Daoy (cell line): ENCODE results near the gene AKAP11. TPM values are rescaled to one million over a fixed set of nuclear protein-coding genes. Genes with fewer than 3 reads are reported as not detected.

Experiments used
- DNase-seq: peaks from one replicate; pipeline ENCODE4 v3.0.0-alpha.2; 2015; ENCODE audit warnings: low read depth
- total RNA-seq: library from RNA; depleted of rRNA; stranded (reverse); fragments of >200 nt; shearing (Covaris generic); gene quantifications from 2 replicates; pipeline ENCODE4 v1.2.3, GENCODE V29; 2014

AKAP11 gene
- total RNA-seq, 1 experiment from 2014 or later = 7.2 TPM

DNA sequence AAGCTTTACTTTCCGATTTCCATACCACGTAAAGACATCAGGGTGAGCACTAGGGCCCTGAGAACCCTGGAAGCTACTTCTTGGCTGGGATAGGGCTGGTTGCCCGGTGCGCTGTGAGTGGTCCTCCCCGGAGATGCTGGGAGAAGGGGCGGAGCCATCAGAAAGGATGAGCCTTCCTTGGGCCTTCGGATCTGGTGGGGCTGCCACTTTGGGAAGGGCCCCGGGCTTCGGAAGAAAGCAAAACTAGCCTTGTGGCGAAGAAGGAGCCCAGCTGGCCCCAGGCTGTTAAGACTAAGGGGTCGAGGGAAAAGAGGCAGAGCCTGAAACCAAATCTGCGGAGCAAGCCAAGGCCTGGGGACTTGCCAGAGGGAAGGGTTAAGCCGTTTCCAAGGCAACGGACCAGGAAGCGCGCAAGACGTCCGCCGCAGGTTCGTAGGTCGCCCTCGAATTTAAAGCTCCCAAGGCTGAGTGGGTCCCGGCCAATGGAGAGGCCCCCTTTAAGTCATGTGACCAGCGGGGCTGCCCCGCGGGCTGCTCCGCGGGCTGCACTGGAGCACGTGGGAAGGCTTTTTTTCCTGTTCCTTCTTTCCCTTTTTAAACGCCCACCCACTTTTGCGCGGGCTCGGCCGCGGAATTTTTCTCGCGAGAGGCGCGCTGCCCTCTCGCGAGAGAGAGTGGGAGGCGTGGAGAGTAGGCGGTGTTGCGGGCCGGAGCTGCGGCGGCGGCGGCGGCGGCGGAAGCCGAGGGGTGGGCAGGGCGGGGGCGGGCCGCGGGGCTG, 426 bp upstream of the AKAP11 start:
- peak; percentile 88 for DNase-seq

- DNase-seq = no peak
Observed at GRCh38 chr13:42272804-42273175, 838 bp downstream of the AKAP11 start.

DNA sequence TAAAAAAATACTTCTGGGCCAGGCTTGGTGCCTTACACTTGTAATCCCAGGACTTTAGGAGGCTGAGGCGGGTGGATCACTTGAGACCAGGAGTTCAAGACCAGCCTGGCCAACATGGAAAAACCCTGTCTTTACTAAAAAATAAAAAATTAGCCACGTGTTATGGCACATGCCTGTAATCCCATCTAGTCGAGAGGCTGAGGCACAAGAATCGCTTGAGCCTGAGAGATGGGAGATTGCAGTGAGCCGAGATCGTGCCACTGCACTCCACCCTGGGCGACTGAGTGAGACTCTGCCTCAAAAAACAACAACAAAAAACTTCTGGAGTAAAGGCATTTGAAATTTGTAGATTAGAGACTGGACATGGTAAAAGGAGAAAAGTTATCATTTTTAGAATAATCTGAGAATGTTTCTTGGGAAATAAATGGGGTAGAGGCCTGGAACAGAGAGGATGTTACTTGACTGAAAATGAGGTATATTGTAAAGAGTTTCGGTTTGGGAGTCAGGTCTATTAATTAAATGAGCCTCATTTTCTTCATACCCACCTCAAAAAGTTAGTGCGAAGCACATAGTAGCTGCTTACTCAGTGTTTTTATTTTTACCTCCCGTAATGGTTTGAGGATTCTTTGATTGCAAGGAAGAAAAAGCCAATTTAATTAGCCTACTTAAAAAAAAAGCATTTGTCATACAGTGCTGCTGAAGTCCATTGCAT, 2.6 kb downstream of the AKAP11 start:
- no peak for DNase-seq

DNA sequence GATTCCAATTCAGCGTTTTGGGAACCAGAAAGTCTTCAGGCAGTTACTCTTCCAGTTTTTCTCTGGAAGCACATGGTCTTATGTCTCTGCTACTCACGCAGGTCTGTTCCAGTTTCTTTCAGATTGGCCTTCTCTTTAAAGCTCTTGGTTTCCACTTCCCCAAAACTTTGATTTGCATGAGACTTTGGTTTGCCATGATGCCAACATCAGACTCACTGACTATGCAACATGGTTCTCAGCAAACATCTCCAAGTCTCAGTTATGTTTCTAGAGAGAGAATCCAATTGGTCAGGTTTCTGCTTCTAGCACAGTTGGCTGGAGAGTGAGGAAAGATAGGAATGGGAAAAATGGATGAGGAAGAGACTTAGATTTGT, 3.1 kb downstream of the AKAP11 start:
- DNase-seq = no peak

GRCh38 chr13:42275506-42275905, 3.6 kb downstream of the AKAP11 start:
- no peak for DNase-seq

DNA sequence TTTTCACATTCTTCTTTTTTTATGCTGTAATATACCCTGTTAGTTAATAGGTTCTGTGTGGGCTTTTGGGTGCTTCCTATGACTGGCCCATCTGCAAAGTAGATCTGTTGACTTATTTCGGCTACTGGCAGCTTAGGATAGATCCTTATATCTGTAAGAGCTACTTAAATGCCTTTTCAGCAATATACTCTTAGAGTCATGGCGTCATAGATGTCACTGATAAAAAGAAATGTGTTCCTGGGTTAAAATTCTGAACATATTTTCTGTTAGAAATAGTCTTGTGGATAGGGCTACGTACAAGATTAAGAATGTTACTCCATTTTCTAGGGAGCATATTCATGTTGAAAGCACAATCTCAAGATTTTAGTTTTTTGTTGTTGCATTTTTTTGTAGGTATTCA, 4.7 kb downstream of the AKAP11 start:
- no peak for DNase-seq

GRCh38 chr13:42277618-42278276, 5.8 kb downstream of the AKAP11 start:
- DNase-seq = no peak

GRCh38 chr13:42279080-42279479, 7.1 kb downstream of the AKAP11 start:
- DNase-seq = no peak

DNA sequence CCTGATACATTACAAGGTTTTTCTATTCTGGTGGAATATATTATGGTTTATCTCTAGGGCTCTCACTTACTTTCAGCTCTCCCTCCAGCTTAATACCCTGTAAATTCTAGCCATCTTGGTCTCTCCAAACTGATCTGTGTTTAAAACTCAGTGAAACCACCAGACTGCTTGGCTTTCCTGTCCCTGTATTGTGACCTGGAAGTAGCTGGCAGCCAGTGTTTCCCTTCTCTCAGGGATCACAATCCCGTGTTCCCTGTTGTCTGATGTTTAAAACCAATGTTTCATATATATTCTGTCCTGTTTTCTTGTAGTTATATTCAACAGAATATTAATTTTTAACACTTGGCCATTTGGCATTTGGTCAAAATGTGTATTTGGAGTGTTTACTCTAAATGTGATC, 8.0 kb downstream of the AKAP11 start:
- DNase-seq = no peak

GRCh38 chr13:42280537-42280936, 8.6 kb downstream of the AKAP11 start:
- DNase-seq = no peak

GRCh38 chr13:42283574-42283973, 11.6 kb downstream of the AKAP11 start:
- DNase-seq = no peak

- DNase-seq = no peak
Observed at GRCh38 chr13:42284068-42284467, 12.1 kb downstream of the AKAP11 start.

DNA sequence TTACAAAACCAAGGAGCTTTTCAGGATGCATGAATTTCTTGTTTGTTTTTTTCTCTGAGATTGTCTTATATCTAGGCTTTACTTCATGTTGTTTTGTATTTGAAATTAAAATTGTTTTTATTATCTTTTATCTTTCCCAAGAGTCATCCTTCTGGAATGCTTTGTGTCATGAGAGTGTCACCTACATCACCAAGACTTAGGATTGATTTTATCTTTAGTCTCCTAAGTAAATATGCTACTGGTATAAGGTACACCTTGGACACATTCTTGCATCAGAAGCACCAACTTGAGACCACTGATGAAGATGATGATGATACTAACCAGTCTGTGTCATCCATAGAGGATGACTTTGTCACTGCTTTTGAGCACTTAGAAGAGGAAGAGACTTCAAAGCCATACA, 26.4 kb downstream of the AKAP11 start:
- no peak for DNase-seq

- DNase-seq = no peak
Observed at GRCh38 chr13:42305503-42305902, 33.6 kb downstream of the AKAP11 start.

DNA sequence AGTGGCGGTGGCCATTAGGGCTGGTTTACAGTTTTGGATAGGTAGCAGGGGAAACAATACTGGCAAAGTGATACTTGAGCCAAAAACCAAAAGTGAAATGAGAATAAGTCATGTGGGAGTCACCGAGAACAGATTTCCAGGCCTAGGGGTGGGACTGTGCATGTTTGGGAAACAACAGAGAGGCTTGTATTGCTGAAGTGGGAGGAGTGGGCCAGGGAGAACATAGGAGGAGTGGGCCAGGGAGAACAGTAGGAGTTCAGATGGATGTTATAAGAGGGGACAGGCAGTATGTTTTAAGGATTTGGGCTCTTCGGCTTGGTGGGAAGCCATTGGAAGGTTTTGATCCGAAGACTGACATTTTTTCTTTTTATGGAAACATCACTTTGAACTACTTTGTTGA, 35.5 kb downstream of the AKAP11 start:
- no peak for DNase-seq

DNA sequence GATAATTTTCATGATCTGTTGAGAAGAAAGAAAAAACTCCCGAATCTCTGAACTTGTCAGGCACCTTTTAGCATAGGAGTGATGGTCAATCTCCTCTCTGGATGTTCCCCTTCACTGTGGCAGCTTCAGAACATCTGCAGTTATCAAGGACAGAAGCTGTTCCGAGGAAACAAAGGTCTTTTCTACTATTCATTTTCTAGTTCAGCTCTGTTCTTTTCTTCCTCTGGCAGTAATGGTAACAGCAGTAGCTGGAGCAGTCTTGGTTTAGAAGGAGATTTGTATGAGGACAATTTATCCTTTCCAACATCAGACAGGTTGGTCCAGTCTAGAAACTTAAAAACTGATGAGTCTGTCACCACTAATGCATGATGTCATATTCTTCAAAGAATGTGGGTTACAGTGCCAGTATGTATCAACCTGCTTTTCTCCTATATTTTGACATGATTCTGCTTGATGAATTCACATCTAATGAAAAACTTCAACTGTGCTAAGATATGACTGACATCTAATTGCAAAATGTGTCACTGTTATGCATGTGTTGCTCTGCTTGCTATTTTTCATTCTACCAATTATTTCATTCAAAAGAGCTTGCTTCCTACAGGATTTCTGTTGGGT, 41.0 kb downstream of the AKAP11 start:
- no peak for DNase-seq

- DNase-seq = no peak
Observed at GRCh38 chr13:42318570-42318969, 46.6 kb downstream of the AKAP11 start.

- DNase-seq = no peak
Observed at GRCh38 chr13:42320375-42320787, 48.4 kb downstream of the AKAP11 start.

- no peak for DNase-seq
Observed at GRCh38 chr13:42322806-42323205, 50.9 kb downstream of the AKAP11 start.

DNA sequence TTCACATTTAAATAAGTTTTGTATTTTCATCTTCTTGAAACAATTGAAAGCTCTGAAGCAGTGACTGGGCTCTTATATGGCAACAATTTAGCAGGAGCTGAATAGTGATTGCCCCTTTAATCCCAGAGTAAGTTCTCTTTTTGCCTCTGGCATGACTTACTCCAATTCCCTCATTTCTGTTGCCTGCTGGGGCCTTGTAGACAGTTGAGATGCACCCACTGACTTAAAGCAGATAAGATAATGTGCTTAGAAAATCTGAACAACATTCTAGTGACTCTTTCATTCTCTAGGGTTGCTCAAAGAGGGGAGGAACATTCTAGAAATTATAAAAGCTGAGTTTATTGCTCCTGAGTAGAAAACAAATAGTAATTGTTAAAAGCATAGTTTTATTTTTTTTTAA, 52.8 kb downstream of the AKAP11 start:
- no peak for DNase-seq

DNA sequence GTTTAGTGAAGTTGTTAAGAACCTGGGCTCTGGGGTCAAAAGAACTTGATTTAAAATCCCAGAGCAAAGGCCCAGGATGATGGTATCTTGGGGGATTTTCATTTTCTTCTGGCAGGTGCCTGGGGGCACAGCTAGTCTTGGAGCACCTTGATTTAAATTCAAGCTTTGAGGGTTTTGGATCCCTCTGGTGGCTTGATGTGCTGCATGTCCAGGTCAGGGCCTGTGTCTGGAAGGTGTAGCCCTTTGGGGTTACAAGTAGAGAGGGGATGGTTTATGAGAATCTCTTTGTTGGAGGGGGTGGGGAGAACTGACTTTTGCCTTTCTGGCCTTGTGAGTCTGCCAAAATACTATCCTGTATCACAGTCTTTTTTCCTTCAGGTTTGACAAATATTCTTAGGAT, 55.8 kb downstream of the AKAP11 start:
- no peak for DNase-seq

DNA sequence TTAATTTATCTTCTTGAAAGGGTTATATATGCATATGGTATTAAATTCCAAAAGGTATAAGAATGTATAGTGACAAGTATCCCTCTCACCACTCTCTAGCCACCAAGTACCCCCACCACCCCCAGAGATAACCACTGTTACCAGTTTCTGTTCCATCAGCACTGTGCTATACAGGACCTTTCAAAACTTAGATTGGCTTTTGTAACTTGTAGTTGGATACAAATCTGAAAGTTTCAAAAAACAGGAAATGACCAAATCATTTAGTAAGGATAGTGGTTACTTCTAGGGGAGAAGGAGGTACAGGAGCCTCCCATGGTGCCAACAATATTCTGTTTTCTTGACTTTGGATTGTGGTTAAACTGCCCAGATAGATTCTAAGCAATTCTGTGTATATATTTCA, 56.7 kb downstream of the AKAP11 start:
- no peak for DNase-seq

- no peak for DNase-seq
Observed at GRCh38 chr13:42329239-42329638, 57.3 kb downstream of the AKAP11 start.
